ENCODE results near the gene CD207.

CD207 gene

GRCh38 chr2:70817284-70817954 lies 18.2 kb downstream of the CD207 start:
- no peak for TF ChIP-seq MYC (IDR thresholded peaks at IDR 0.05; ENCODE audit: low read depth, low read length)
- TF ChIP-seq POLR2A (IDR thresholded peaks at IDR 0.05; ENCODE audit: extremely low read depth, insufficient read length) = no peak
- TF ChIP-seq, protein P1, sequence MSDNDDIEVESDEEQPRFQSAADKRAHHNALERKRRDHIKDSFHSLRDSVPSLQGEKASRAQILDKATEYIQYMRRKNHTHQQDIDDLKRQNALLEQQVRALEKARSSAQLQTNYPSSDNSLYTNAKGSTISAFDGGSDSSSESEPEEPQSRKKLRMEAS (IDR thresholded peaks at IDR 0.05; ENCODE audit: low read depth, low read length) = no peak
- no peak for TF ChIP-seq CTCF (IDR thresholded peaks at IDR 0.05; ENCODE audit: low read depth, low read length)
- no peak overlapping the region for H3K4me3 ChIP-seq (ENCODE audit: low read depth, low read length)
- DNase-seq (ENCODE audit: low read depth) = no peak

DNA sequence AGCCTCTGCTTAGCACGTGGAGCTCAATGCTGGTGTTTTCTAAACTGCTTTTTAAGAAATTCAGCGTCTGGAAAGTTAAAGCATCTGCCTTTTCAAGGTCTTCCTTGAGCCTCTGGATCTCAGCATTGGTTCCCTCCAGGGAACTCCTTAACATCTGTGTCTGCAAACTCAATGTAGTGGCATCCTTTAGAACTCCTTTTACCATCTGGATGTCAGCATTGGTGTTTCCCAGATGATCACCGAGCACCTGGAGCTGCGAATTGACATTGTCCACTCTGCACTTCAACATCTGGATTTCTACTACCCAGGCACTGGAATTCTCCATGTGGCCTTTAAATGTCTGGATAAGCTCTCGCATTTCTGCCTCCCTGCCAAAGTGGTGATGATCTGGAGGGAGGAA lies 18.9 kb downstream of the CD207 start:
- H3K4me3 ChIP-seq (ENCODE audit: low read depth, low read length) = no peak overlapping the region
- TF ChIP-seq CTCF (IDR thresholded peaks at IDR 0.05; ENCODE audit: low read depth, low read length) (no peak), POLR2A (IDR thresholded peaks at IDR 0.05; ENCODE audit: extremely low read depth, insufficient read length) (no peak), MYC (IDR thresholded peaks at IDR 0.05; ENCODE audit: low read depth, low read length) (no peak)
- TF ChIP-seq, protein P1 (IDR thresholded peaks at IDR 0.05; ENCODE audit: low read depth, low read length) = no peak
- no peak for DNase-seq (ENCODE audit: low read depth)

DNA sequence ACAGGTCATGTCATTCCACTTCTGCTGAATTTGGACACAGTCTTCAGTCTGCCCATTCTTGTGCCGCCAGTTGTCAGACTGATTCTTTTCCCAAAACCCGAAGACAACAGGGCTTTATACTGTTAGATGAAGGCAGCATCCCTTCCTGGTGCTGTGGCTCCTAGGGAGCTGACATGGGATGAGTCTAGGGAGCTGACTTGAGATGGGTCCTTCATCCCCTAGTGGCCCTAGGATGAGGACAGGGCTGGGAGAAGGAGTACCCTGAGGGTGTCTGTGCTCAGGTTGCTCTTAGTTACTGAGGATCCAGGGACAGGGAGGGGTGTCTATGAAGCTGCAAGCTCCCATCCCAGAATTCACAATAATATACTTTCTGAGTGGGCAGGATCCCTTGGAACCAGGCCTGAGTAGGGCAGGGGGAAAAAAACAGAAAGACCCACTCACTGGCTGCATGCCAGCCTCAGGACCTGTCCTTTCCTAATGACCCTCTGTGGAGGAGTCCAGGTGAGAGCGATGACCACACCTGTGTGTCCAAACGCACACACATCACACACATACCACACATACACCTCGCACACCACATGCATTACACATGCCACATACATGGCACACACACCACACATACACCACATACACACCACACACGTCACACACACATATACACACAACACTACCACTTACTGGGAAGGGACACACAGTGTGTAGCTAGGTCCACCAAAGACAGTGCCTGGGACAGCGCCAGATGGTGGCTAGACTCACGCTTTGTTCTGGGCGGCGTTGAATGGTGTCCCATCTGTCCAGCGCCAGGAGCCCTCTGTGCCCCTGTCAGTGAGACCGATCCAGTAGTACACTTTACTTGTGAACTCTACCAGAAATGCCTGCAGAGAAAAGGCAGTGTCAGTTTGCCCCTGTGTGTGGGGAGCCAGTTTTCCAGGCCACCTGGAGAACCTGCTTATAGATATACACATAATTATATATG lies 26.3 kb downstream of the CD207 start:
- no peak for DNase-seq (ENCODE audit: low read depth)
- H3K4me3 ChIP-seq (ENCODE audit: low read depth, low read length) = no peak overlapping the region
- TF ChIP-seq MYC (IDR thresholded peaks at IDR 0.05; ENCODE audit: low read depth, low read length) (no peak), POLR2A (IDR thresholded peaks at IDR 0.05; ENCODE audit: extremely low read depth, insufficient read length) (no peak), CTCF (IDR thresholded peaks at IDR 0.05; ENCODE audit: low read depth, low read length) (no peak)
- TF ChIP-seq, protein P1 (IDR thresholded peaks at IDR 0.05; ENCODE audit: low read depth, low read length) = no peak

- TF ChIP-seq, protein P1 (IDR thresholded peaks at IDR 0.05; ENCODE audit: low read depth, low read length) = no peak
- TF ChIP-seq CTCF (IDR thresholded peaks at IDR 0.05; ENCODE audit: low read depth, low read length) = no peak
- no peak for TF ChIP-seq POLR2A (IDR thresholded peaks at IDR 0.05; ENCODE audit: extremely low read depth, insufficient read length)
- TF ChIP-seq MYC (IDR thresholded peaks at IDR 0.05; ENCODE audit: low read depth, low read length) = no peak
- H3K4me3 ChIP-seq (ENCODE audit: low read depth, low read length) = no peak overlapping the region
- no peak for DNase-seq (ENCODE audit: low read depth)
Observed at GRCh38 chr2:70807828-70808118, 27.8 kb downstream of the CD207 start.

GRCh38 chr2:70807102-70807827 lies 28.4 kb downstream of the CD207 start:
- H3K4me3 ChIP-seq (ENCODE audit: low read depth, low read length) = no peak overlapping the region
- no peak for DNase-seq (ENCODE audit: low read depth)
- TF ChIP-seq POLR2A (IDR thresholded peaks at IDR 0.05; ENCODE audit: extremely low read depth, insufficient read length) = no peak

GRCh38 chr2:70806620-70807019 lies 29.0 kb downstream of the CD207 start:
- TF ChIP-seq, protein P1 (IDR thresholded peaks at IDR 0.05; ENCODE audit: low read depth, low read length) = no peak
- no peak for TF ChIP-seq POLR2A (IDR thresholded peaks at IDR 0.05; ENCODE audit: extremely low read depth, insufficient read length)
- TF ChIP-seq MYC (IDR thresholded peaks at IDR 0.05; ENCODE audit: low read depth, low read length) = no peak
- TF ChIP-seq CTCF (IDR thresholded peaks at IDR 0.05; ENCODE audit: low read depth, low read length) = no peak
- no peak overlapping the region for H3K4me3 ChIP-seq (ENCODE audit: low read depth, low read length)
- no peak for DNase-seq (ENCODE audit: low read depth)
